Neural crest cell (in vitro differentiated cells): ENCODE measurements around the gene MS4A7. TPM values are rescaled to one million over a fixed set of nuclear protein-coding genes. Genes with fewer than 3 reads are reported as not detected.

ENCODE experiments used
- DNase-seq: peaks from one replicate; pipeline ENCODE4 v3.0.0; 2021; ENCODE audit warnings: low read depth, mixed read lengths, low spot score
- H3K27ac Mint-ChIP-seq: one replicate; pipeline ENCODE4 v1.8.0; 2021; ENCODE audit warnings: mild to moderate bottlenecking, mixed read lengths; ENCODE audit not compliant: unreplicated experiment
- H3K27me3 Mint-ChIP-seq: 2 replicates; pipeline ENCODE4 v1.8.0; 2021; ENCODE audit warnings: low read depth, mild to moderate bottlenecking, mixed read lengths
- H3K36me3 Mint-ChIP-seq: 2 replicates; pipeline ENCODE4 v1.8.0; 2021; ENCODE audit warnings: low read depth, mild to moderate bottlenecking, mixed read lengths
- H3K4me1 Mint-ChIP-seq: 2 replicates; pipeline ENCODE4 v1.8.0; 2021; ENCODE audit warnings: mixed read lengths
- H3K4me3 Mint-ChIP-seq: one replicate; pipeline ENCODE4 v1.8.0; 2021; ENCODE audit warnings: mild to moderate bottlenecking, mixed read lengths
- H3K9me3 Mint-ChIP-seq: 2 replicates; pipeline ENCODE4 v1.8.0; 2021; ENCODE audit warnings: mixed read lengths
- CTCF ChIP-seq: fragments of 200-600 bp; sonication (generic); conservative IDR thresholded peaks from 2 replicates; pipeline ENCODE4 v1.5.0; 2021; ENCODE audit warnings: antibody characterized with exemption, mild to moderate bottlenecking
- total RNA-seq: library from RNA; stranded (reverse); gene quantifications from 2 replicates; pipeline ENCODE4 v1.2.1, GENCODE V29; 2021

MS4A7 gene
- total RNA-seq, 1 donor from 2014 or later = not detected

- DNase-seq = no peak
- H3K27ac Mint-ChIP-seq = no peak overlapping the region
- TF ChIP-seq CTCF = no peak
- H3K36me3 Mint-ChIP-seq = no peaks in the 10 kb centered on the region
- H3K9me3 Mint-ChIP-seq = no peaks in the 10 kb centered on the region
- H3K27me3 Mint-ChIP-seq = no peaks in the 10 kb centered on the region
- H3K4me3 Mint-ChIP-seq = no peak overlapping the region
- H3K4me1 Mint-ChIP-seq = no peaks in the 10 kb centered on the region
Measured at GRCh38 chr11:60428517-60428916, 50.2 kb downstream of the MS4A7 start.

GRCh38 chr11:60429272-60429671, 50.9 kb downstream of the MS4A7 start, which contains the start of gene MS4A5:
TSS of gene MS4A5 (plus strand) at chr11:60429572. CDS start at chr11:60429675, 103 bp downstream.
- Mint-ChIP-seq H3K9me3 (no peaks in the 10 kb centered on the region), H3K4me3 (no peak within 1 kb of the TSS), H3K27me3 (no peaks in the 10 kb centered on the region), H3K4me1 (no peaks in the 10 kb centered on the region), H3K27ac (no peak within 1 kb of the TSS), H3K36me3 (no peaks in the 10 kb centered on the region)
- no peak for DNase-seq
- TF ChIP-seq CTCF = no peak

GRCh38 chr11:60431251-60431650, 52.9 kb downstream of the MS4A7 start:
- H3K36me3 Mint-ChIP-seq = no peaks in the 10 kb centered on the region
- H3K9me3 Mint-ChIP-seq = no peaks in the 10 kb centered on the region
- H3K27me3 Mint-ChIP-seq = no peaks in the 10 kb centered on the region
- no peak overlapping the region for H3K4me3 Mint-ChIP-seq
- no peak for TF ChIP-seq CTCF
- no peak for DNase-seq
- no peak overlapping the region for H3K27ac Mint-ChIP-seq
- no peaks in the 10 kb centered on the region for H3K4me1 Mint-ChIP-seq

- H3K4me3 Mint-ChIP-seq = no peak overlapping the region
- no peak for TF ChIP-seq CTCF
Measured at GRCh38 chr11:60433401-60433800, 55.1 kb downstream of the MS4A7 start.

More at GRCh38 chr11:60433401-60433800, 55.1 kb downstream of the MS4A7 start:
- Mint-ChIP-seq H3K9me3 (no peaks in the 10 kb centered on the region), H3K27me3 (no peaks in the 10 kb centered on the region), H3K27ac (no peak overlapping the region), H3K36me3 (no peaks in the 10 kb centered on the region), H3K4me1 (no peaks in the 10 kb centered on the region)
- no peak for DNase-seq

Other genes starting within 250 kb of the MS4A7 start
- not detected in 2 replicates for gene MS4A6A, start 195.4 kb upstream of the MS4A7 start, total RNA-seq
- gene MS4A4E, start 135.4 kb upstream of the MS4A7 start, total RNA-seq = 0.27 and 0.28 TPM in 2 replicates
- not detected in 2 replicates for gene MS4A4A, start 97.9 kb upstream of the MS4A7 start, total RNA-seq
- not detected in 2 replicates for gene MS4A6E, start 51.3 kb upstream of the MS4A7 start, total RNA-seq
- gene MS4A14, start 17.9 kb downstream of the MS4A7 start, total RNA-seq = not detected in 2 replicates
- not detected in 2 replicates for gene MS4A5, start 51.0 kb downstream of the MS4A7 start, total RNA-seq
- not detected in 2 replicates for gene MS4A1, start 77.3 kb downstream of the MS4A7 start, total RNA-seq
- not detected in 2 replicates for gene MS4A12, start 114.2 kb downstream of the MS4A7 start, total RNA-seq
- gene MS4A13, start 136.9 kb downstream of the MS4A7 start, total RNA-seq = not detected in 2 replicates